Measurements from ENCODE around the gene GABARAP. TPM values are rescaled to one million over a fixed set of nuclear protein-coding genes. Genes with fewer than 3 reads are reported as not detected.

GABARAP gene
- total and polyA plus RNA-seq, 2 of the 8 experiments (the other 6 are each of a cell fraction or from before 2014, with no cell fraction given): 252 to 581 TPM

- H3K4me2 ChIP-seq (ENCODE audit: insufficient read depth in 1 of 2, low read depth in 2 of 2, low read length in 2 of 2): peak overlapping the region; percentile 69 to 87
- H3K23ac ChIP-seq (ENCODE audit: insufficient read length): no peak overlapping the region
- FAIRE-seq: peak; percentile 95
- H3K4me1 ChIP-seq (replicated peaks in 1 of 4; ENCODE audit: control insufficient read depth in 3 of 4, insufficient read depth in 4 of 4, low read length in 3 of 4): peaks cover 9 to 45% (median 28%) of the 10 kb centered on the region in 4 experiments
- peak overlapping the region in 1 of 4 experiments; percentile 45; a peak in 2 of 7 replicates for H3K9ac ChIP-seq (replicated peaks in 1 of 4; ENCODE audit: extremely low read depth in 1 of 4, low read depth in 3 of 4, low read length in 3 of 4)
- peak overlapping the region; percentile 73 for H3K27ac ChIP-seq (ENCODE audit: low read depth, low read length)
- H2AFZ ChIP-seq (ENCODE audit: low read length): no peak overlapping the region
- no peak overlapping the region for H3K4ac ChIP-seq (replicated peaks; ENCODE audit: insufficient read length, low read depth, low read length)
- H2BK12ac ChIP-seq (ENCODE audit: low read depth, low read length): 0 out of 2 replicates have a peak overlapping the region, but pooled peaks have one; percentile 84
- CTCF ChIA-PET (ENCODE audit: partially characterized antibody): interaction anchor here (0.6 to 2.1 kb wide), 10 partner anchors 15 to 417 kb away, joined by 3 to 16 read pairs (median 3); partner anchors contain the start of genes DVL2, GABARAP and PHF23
- no peaks in the 10 kb centered on the region for H4K20me1 ChIP-seq (replicated peaks in 1 of 2; ENCODE audit: control insufficient read depth in 1 of 2, insufficient read depth in 2 of 2, low read length in 2 of 2)
- no peak overlapping the region for H4K91ac ChIP-seq (replicated peaks; ENCODE audit: insufficient read length, low read length)
- no peak for DNase-seq (ENCODE audit: low read depth in 1 of 2, low spot score in 2 of 2)
- H4K8ac ChIP-seq (ENCODE audit: extremely low read depth, insufficient read depth, low read length): no peak overlapping the region
- H3K9me3 ChIP-seq (ENCODE audit: insufficient read depth in 2 of 2, low read depth in 1 of 2, low read length in 1 of 2): no peaks in the 10 kb centered on the region
- 0 out of 2 replicates have a peak overlapping the region, but pooled peaks have one; percentile 75 for H2AK5ac ChIP-seq (ENCODE audit: low read depth, low read length)
- peaks cover 27% of the 10 kb centered on the region; the same call in 1 of the 2 replicates for H3K23me2 ChIP-seq (ENCODE audit: low read depth, low read length)
- no peak overlapping the region for H2BK15ac ChIP-seq (ENCODE audit: low read length)
- no peak overlapping the region for H2BK120ac ChIP-seq (replicated peaks; ENCODE audit: low read depth, low read length)
- H3K27me3 ChIP-seq (replicated peaks in 1 of 4; ENCODE audit: control insufficient read depth in 3 of 4, extremely low read depth in 1 of 4, insufficient read depth in 3 of 4, low read length in 3 of 4): no peaks in the 10 kb centered on the region
- H4K5ac ChIP-seq (ENCODE audit: insufficient read length, low read depth, low read length): no peak overlapping the region
- H2BK5ac ChIP-seq (ENCODE audit: low read depth, low read length): peak overlapping the region; percentile 82
- H2BK20ac ChIP-seq (ENCODE audit: low read length): no peak overlapping the region
- peak overlapping the region in 3 of 4 experiments; percentile 1 to 68 (median 51); a peak in 5 of 8 replicates for H3K4me3 ChIP-seq (ENCODE audit: extremely low read depth in 1 of 4, insufficient read depth in 2 of 4, low read depth in 3 of 4, low read length in 4 of 4)
- H3K18ac ChIP-seq (ENCODE audit: extremely low read depth, low read length): peak overlapping the region; percentile 93
- no peaks in the 10 kb centered on the region for H3K36me3 ChIP-seq (ENCODE audit: control insufficient read depth in 2 of 4, insufficient read depth in 4 of 4, low read length in 3 of 4)
- peaks cover 0 to 39% of the 10 kb centered on the region in 2 experiments; a peak in 2 of 4 replicates for H3K79me2 ChIP-seq (ENCODE audit: control insufficient read depth in 1 of 2, insufficient read depth in 2 of 2, low read length in 2 of 2)
- H3K56ac ChIP-seq (replicated peaks; ENCODE audit: insufficient read length, low read depth, low read length): no peak overlapping the region
- POLR2A ChIA-PET (ENCODE audit: partially characterized antibody): interaction anchor here (0.9 to 3.7 kb wide), 14 partner anchors 9 to 189 kb away, joined by 3 to 22 read pairs (median 4); partner anchors contain the start of genes CLDN7, CTDNEP1, DVL2 and ELP5
- no peak overlapping the region for H3K14ac ChIP-seq (ENCODE audit: insufficient read length)
- H3K79me1 ChIP-seq (ENCODE audit: low read depth, low read length): peaks cover 3% of the 10 kb centered on the region; the same call in 1 of the 2 replicates
- 12% methylated on average over 9 of the region's 9 CpGs; no CpG with 5 or more reads in 1 of the 2 experiments for WGBS, 2 experiments (ENCODE audit: extremely low coverage in 1 of 2, insufficient coverage in 1 of 2, insufficient read length in 1 of 2, insufficient replicate concordance in 2 of 2, low coverage in 1 of 2, low lambda C conversion rate in 2 of 2, missing lambda C conversion rate in 1 of 2)
- no peak for TF ChIP-seq EZH2 (IDR thresholded peaks at IDR 0.05; ENCODE audit: low read depth, low read length, severe bottlenecking)
- no peak for TF ChIP-seq EGR1 (IDR thresholded peaks at IDR 0.05; ENCODE audit: borderline replicate concordance, low read depth, low read length)
- no peak for TF ChIP-seq ATF3 (IDR thresholded peaks at IDR 0.05; ENCODE audit: insufficient read depth, low read depth, low read length)
- TF ChIP-seq TCF12 (IDR thresholded peaks at IDR 0.05; ENCODE audit: low read depth, low read length): 0 out of 2 replicates have a peak, but pooled peaks have one; percentile 31
- no peak for TF ChIP-seq RNF2 (IDR thresholded peaks at IDR 0.05; ENCODE audit: borderline replicate concordance, low read depth, low read length, missing control alignments, poor library complexity, severe bottlenecking)
- TF ChIP-seq KDM1A (IDR thresholded peaks at IDR 0.05; ENCODE audit: borderline replicate concordance, low read length): no peak
- no peak for TF ChIP-seq EP300 (IDR thresholded peaks at IDR 0.05; ENCODE audit: borderline replicate concordance in 1 of 2, low read depth in 2 of 2, low read length in 2 of 2)
- TF ChIP-seq CREB1 (IDR thresholded peaks at IDR 0.05): 0 out of 2 replicates have a peak, but pooled peaks have one; percentile 42
- TF ChIP-seq HDAC2 (IDR thresholded peaks at IDR 0.05; ENCODE audit: borderline replicate concordance in 1 of 2, low read depth in 2 of 2, low read length in 2 of 2): no peak
- TF ChIP-seq POLR2A (IDR thresholded peaks at IDR 0.05; ENCODE audit: control extremely low read depth in 1 of 2, low read depth in 2 of 2, low read length in 2 of 2): peak in 1 of 2 experiments; percentile 24; a peak in 1 of 3 replicates
Measured at GRCh38 chr17:7215136-7215638, 27.1 kb downstream of the GABARAP start.
